GM19324 (cell line): Measurements from ENCODE around the gene COL5A3.
"Not testable (repeated sequence)": the region's sequence is repeated elsewhere in the genome, so short reads cannot be mapped to it uniquely, and the experiment has no call there.

Source experiments
- ATAC-seq: cut with Tn5 transposase; IDR thresholded peaks from one replicate; pipeline ENCODE4 v1.9.1; 2021; ENCODE audit warnings: mild to moderate bottlenecking, moderate library complexity; ENCODE audit not compliant: unreplicated experiment, low FRiP score

The COL5A3 gene

DNA sequence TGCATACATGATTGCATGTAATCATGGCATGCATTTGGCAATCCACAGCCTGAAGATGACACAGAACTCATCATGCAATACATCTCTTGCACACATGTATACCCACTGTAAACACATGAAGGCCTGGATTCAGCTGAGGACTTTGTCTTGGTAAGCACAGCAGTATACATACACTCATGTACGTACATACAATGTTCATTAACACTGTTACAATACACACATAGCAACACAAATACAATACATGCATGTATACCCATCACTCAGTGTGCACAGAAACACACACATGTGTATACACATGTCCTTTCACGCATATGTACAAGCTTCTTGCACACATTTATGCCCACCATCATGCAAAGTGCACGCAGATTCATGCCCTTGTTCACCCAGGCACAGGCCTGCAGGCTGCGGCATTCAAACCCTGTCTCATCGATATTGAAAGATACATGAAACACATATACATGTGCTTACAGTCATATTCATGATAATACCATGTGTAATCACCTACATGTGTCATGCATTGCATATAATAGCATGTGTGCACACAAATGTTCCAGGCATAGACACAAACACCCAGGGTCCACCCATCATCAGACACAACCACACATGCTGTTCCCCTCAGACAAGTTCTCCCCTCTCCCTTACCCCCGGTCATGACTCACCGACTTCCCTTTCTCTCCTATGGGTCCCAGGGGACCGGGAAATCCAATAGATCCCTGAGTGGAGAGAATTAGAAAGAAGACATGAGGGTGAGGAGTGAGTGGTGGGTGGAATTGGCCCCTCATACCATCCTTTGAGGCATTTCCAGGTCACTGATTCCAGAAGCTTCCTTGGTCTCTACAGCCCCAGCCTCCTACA, 28.7 kb downstream of the COL5A3 start:
- no peak for ATAC-seq

DNA sequence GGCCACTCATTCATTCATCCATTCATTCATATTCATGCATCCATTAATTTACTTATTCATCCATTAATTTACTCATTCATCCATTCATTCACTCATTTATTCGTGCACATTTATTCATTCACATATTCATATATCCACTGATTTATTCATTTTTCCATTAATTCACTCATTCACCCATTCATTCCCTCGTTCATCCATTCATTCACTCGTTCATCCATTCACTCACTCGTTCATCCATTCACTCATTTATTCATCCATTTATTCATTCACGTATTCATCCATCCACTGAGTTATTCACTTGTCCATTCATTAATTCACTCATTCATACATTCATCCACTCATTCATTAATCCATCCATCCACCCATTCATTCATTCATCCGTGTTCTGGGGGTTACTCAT, 38.2 kb downstream of the COL5A3 start:
- no peak for ATAC-seq

DNA sequence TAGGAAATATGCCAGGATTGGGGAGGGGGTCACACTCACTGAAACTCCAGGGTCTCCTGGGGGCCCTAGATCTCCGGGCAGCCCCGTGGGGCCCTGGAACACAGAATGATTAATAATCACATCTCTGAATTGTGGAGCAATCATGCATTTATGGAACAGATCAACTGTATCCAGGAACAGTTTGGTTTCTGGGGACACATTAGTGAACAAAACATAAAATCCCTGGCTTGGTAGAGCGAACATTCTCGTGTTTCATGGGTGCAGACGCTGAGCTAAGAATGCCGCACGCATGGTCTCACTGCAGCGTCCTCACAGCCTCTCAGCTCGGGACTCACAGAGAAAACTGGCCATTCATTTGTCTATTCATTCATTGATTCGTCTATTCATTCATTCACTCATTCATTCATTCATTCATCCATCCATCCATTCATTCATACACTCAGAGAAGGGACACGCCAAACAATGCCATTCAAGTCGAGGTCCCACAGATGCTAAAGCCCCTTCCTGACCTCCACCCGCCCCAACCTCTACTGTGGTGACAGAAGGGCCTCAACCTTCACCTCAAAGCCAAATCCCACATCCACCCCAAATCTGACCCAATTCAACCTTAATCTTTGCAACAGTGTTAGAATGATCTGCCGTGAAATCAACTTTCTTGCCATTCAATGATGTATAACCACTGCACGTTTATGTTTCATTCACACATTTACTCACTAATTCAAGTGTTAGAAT, 39.0 kb downstream of the COL5A3 start:
- ATAC-seq: no peak

DNA sequence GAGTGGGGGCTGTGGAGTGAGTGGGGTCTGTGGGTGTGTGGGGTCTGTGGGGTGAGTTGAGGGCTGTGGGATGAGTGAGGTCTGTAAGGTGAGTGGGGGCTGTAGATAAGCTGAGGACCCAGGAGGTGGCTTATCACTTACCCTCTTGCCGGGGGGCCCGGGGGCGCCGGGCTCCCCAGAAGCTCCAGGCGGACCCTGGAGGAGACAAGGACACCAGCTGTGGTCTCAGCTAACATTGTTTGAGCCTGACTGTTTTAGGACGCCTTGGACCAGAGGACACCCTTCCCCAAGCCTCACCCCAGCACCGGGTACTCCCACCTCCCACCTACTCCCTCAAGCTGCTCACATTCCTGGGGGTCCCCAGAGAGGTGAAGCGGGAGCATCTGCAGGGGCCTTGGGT, 39.8 kb downstream of the COL5A3 start:
- ATAC-seq: no peak

DNA sequence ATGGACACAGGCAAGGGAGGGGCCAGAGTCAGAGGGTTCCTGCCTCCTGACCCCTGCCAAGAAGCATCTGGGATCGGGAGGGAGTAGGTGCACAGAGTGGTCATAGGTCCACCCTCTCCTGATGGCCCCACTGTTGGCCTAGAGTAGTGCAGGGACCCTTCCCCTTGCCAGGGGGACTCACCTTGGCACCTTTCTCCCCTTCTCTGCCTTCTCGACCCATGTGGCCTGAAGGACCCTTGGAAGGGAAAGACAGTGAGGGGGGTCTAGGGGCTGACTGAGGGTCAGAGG, 40.7 kb downstream of the COL5A3 start:
- ATAC-seq: no peak

DNA sequence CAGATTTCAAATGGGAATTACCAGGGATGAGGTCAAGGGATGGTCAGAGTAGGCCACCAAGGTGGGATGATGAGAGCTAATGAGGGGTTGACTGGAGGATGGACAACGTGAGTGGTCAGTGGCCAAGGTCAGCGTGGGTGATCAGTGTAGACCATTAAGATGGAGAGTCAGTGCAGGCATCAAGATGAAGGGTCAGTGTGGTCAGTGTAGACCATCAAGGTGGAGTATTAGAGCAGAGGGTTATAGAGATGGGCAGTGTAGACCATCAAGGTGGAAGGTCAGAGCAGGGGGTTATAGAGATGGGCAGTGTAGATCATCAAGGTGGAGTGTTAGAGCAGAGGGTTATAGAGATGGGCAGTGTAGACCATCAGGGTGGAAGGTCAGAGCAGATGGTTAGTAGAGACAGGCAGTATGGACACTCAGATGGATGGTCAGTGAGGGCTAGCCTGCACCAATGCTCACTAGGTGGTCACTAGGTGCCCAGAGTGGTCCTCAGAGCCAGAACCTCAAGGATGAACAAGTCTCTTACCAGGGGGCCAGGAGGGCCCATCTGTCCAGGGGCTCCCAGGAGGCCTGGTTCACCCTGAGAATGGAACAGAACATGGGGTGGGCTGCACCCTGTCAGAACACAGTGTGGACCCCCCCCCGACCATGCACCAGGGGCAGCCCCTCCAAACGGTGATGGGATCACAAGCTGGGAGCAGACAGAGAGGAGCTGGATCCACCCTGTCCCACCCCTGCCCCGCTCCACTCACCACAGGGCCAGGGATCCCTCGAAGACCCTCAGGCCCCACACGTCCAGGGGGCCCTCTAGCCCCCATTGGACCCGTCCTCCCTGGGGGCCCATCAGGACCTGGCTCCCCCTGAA, 41.2 kb downstream of the COL5A3 start:
- no peak for ATAC-seq

DNA sequence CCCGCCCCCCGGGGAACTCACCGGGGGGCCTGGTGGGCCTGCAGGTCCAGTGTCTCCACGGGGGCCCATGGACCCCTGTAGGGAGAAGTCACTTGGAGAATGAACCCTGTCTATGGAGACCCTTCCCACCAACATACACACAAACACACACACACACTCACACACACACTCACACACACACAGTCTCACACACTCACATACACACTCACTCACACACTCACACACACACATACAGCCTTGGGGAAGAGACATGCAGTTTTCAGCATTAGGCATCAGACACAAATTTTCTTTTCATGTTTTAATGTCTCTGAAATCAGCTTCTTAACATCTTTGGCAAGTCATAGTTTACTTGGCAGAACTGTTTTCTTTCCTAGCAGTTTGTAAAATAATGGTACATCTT, 43.0 kb downstream of the COL5A3 start:
- ATAC-seq: no peak

DNA sequence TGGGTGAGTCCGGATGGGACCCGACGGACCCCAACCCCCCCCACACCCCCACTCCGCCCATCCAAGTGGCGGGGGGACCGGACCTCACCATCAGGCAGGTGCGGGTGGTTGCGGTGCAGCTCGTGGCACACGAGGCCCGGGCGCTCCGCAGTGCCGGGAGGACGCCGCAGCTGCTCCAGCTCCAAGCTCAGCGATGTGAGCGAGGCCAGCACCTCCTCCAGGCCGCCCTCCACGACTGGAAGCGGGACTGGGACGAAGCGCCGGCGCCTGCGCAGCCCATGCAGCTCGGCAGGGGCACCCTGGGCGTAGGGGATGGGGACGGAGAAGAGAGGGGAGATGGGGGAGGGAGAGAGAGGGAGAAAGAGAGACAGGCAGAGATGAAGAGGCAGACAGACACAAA, 43.9 kb downstream of the COL5A3 start:
- no peak for ATAC-seq

DNA sequence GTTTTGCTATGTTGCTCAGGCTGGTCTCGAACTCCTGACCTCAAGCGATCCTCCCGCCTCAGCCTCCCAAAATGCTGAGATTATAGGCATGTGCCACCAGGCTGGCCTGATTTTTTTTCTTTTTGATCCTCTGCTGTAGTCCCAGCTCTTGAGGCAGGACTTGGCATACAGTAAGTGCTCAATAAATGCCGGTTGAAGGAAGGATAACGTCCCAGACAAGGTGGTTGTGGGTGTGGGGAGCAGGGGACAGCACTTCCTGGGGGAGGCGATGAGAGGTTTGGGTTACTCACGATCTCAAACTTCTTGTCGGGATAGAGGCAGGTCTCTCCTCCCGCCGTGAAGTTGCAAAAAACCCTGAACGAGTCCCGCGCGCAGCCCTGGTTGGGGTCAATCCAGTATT, 44.3 kb downstream of the COL5A3 start:
- ATAC-seq: no peak

DNA sequence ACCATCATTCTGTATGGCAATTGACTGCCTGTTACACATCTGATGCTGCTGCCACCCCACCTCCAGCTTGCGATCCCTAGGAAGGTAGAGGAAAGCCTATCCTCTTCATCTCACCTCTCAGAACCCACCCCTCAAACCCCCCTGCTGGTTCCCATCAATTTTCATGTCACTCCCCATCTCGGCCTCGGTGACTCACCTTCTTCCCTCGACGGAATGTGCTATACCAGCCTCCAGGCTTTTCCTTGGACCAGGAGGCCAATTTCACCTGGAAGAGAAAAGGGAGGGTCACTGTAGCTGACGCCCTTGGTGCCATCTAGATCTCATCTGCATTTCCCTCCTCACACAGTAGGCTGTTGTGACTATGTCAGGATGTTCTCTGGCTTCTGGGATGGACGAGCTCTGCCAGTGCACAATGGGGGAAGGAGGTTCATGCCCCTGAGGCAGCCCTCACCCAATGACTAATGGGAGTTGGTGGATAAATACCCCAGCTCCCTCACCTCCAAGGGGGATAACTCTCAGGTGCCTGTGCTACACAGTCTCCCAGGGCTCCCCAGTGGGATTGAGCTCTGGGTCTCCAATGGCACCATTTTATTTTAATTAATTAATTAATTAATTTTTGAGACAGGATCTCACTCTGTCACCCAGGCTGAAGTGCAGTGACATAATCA, 47.5 kb downstream of the COL5A3 start:
- ATAC-seq: no peak

DNA sequence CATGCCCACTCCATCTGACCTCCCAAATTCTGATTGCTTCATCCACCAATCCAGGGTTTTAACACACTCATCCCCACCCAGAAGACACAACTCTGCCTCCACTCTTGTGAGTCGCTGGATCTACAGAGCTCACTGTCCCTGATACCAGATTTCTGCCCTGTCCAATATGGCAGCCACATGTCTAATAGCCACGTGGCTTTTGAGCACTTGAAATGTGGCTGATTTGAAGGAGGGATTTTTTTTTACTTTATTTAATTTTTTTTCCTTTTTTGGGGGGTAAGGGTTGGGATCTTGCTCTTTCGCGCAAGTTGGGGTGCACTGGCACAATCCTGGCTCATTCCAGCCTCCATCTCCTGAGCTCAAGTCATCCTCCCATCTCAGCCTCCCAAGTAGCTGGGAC, 49.2 kb downstream of the COL5A3 start:
- no peak for ATAC-seq

DNA sequence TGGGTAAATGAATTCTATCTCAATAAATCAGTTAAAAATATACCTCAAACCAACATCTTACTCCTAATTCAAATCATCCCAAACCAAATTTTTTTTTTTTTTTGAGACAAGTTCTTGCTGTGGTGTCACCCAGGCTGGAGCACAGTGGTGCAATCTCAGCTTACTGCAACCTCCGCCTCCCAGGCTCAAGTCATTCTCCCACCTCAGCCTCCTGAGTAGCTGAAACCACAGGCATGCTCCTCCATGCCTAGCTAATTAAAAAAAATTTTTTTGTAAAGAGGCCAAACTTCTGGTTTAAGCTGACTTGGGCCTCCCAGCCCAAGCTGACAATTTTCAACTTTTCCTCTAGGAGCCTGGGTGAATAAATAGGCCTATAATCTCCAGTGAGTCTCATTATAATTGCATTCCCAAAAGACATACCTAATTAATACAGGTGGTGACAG, 51.9 kb downstream of the COL5A3 start:
- no peak for ATAC-seq

DNA sequence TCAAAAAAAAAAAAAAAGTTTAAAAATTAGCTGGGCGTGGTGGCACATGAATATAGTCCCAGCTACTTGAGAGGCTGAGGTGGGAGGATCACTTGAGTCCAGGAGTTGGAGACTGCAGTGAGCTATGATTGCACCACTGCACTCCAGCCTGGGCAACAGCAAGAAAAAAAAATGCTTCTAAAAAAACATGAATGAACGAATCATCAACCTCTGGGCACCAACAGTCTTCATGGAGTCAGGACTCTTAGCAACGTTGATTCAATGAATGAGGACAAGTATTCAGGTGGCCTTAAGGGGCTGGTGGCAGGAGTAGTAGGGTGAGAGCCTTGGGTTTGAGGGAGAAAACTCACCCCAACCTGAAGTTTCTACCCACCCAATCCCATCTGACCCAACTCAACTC, 53.3 kb downstream of the COL5A3 start:
- no peak for ATAC-seq

DNA sequence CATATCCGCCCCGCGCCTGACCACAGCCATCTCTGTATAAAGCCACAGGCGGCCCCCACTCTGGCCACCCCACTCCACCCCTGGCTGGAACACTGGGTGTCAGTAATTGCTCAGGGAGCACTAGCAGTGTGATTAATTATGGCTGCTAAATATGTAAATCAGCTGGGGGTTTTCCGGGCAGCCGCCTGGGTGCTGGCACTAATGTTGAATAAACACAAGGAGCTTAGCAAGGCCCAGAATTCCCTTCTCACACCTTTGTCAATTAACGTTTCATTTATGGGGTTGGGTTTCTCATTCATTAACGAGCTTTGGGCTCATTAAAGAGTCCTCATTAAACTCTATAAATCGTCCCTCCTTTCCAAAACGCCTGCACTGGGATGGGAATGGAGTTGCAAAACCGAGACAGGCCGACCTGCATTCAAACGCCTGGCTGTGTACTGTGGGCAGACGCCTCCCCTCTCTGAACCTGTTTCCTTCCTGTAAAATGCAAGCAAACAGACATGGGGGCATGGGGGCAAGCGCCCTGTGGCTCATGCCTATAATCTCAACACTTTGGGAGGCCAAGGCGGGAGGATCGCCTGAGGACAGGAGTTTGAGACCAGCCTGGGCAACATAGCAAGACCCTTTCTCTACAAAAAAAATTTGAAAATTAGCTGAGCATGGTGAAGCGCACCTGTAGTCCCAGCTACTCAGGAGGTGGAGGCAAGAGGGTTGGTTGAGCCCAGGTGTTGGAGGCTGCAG, 56.3 kb downstream of the COL5A3 start:
- no peak for ATAC-seq

DNA sequence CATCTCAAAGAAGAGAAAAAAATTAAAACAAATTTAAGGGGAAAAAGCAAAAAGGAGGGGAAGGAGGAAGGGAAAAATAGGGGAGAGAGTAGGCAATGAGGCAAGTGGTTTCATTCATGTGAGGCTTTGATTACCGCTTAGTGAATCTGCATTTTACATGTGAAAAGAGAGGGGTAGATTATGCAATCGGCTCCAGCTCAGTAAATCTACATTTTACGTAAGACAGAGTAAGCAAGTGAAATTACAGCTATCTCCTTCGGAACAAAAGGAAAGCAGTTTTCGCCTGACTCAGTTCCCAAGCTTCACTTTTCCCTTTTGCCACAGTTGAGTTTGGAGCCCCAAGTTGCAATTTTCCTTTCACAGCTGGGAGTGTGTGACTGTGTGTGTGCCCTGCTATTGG, 58.0 kb downstream of the COL5A3 start:
- no peak for ATAC-seq

DNA sequence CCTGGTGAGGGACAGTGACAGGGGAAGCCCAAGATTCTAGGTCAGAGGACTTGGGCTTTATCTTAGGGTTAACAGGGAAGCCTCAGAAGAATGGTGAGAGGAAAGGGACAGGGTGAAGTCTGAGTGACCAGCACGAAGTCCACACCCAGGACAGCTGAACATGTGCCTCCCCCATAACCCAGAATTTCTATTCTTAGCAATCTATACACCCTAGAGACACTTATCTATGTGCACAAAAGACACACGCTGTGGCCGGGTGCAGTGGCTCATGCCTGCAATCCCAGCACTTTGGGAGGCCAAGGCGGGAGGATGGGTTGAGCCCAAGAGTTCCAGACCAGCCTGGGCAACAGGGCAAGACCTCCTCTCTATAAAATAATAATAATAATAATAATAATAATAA, 62.9 kb downstream of the COL5A3 start:
- ATAC-seq: no peak

DNA sequence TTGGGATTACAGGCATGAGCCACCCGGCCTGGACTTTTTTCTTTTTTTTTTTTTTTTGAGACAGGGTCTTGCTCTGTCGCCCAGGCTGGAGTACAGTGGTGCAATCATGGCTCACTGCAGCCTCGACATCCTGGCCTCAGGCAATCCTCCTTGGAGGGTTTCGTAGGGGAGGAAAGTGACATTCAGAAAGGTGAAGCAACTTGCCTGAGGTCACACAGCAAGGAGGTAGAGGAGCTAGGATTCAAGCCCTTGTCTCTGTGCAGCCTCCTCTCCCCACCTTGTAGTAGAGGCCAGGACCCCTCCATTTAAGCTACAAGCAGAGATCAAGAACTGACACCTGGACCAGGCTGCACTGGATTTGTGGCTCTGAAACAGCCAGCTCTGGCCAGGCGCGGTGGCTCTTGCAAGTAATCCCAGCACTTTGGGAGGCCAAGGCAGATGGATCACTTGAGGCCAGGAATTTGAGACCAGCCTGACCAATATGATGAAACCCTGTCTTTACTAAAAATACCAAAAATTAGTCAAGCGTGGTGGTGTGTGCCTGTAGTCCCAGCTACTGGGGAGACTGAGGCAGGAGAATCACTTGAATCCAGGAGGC, 63.7 kb downstream of the COL5A3 start:
- ATAC-seq: not testable (repeated sequence)

DNA sequence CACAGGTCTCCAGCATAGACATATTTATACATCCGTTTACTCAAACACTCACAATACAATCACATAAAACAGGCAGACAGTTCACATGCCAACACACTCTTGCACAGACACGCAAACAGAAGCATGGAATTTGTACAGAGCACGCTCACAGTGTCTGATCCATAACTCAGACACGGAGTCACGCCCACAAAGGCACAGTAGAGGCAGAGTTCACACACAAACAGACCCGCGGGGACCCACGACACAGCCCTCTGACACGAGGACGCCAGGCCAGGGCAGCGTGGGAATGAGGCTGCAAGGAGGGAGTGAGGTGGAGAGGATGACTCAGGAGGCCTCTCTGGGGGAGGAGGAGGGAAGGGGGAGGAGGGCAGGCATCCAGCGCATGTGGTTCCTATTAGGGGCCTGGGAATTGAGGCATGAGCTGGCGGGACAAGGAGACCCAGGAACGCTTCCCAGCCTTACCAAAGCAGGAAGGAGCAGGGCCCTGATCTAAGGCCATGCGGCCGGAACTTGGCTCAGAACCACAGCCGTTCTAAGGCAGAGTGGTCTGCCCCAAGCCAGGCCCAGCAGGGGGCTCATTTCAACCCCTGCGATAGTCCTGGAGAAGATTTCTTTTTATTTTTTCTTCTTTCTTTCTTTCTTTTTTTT, 64.9 kb downstream of the COL5A3 start:
- ATAC-seq: no peak

DNA sequence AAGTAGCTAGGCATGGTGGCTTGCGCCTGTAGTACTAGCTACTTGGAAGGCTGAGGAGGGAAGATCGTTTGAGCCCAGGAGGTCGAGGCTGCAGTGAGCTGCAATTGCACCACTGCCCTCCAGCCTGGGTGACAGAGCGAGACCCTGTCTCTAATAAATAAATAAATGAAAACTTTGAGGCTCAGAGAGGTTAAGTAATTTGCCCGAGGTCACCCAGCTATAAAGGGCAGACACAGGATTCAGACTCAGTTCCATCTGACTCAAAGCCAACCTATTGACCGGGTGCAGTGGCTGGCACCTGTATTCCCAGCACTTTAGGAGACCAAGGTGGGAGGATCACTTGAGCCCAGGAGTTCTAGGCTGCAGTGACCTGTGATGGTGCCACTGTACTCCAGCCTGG, 66.6 kb downstream of the COL5A3 start:
- no peak for ATAC-seq
